UCSD-AML1 (cell line): ENCODE data around the gene SPAST.
"Not testable (repeated sequence)": the region's sequence is repeated elsewhere in the genome, so short reads cannot be mapped to it uniquely, and the experiment has no call there.

Experiments used
- DNase-seq: peaks from one replicate; lab custom pipeline; 2025; ENCODE audit not compliant: unreplicated experiment; lab: John Stamatoyannopoulos, UW

The SPAST gene

GRCh38 chr2:32063310-32064020 is at the start of gene SPAST:
Gene SPAST (plus strand): TSS chr2:32063556. CDS start chr2:32063832, 276 bp downstream.
- peak; percentile 99 for DNase-seq

GRCh38 chr2:32018789-32019482 is 44.4 kb upstream of the SPAST start:
- DNase-seq = not testable (repeated sequence)

- not testable (repeated sequence) for DNase-seq
Observed at GRCh38 chr2:32034198-32034887, 29.0 kb upstream of the SPAST start.

- peak; percentile 93 for DNase-seq
Observed at GRCh38 chr2:32039447-32040219, 23.7 kb upstream of the SPAST start, which contains the start of gene DPY30. Gene DPY30 (minus strand): TSS chr2:32039805. CDS start chr2:32039456, 349 bp downstream.

GRCh38 chr2:32043561-32043960 is 19.8 kb upstream of the SPAST start:
- no peak for DNase-seq

- no peak for DNase-seq
Observed at GRCh38 chr2:32051836-32052439, 11.4 kb upstream of the SPAST start.

- DNase-seq = not testable (repeated sequence)
Observed at GRCh38 chr2:32054583-32054982, 8.8 kb upstream of the SPAST start.

GRCh38 chr2:32058130-32058529 is 5.2 kb upstream of the SPAST start:
- no peak for DNase-seq

- no peak for DNase-seq
Observed at GRCh38 chr2:32060266-32060665, 3.1 kb upstream of the SPAST start.

- no peak for DNase-seq
Observed at GRCh38 chr2:32061430-32061829, 1.9 kb upstream of the SPAST start.

GRCh38 chr2:32061973-32062861 is 1.1 kb upstream of the SPAST start:
- peak; percentile 22 for DNase-seq

- DNase-seq = peak; percentile 31
Observed at GRCh38 chr2:32064021-32064601, 755 bp downstream of the SPAST start.

- DNase-seq = no peak
Observed at GRCh38 chr2:32064713-32065112, 1.4 kb downstream of the SPAST start.

- no peak for DNase-seq
Observed at GRCh38 chr2:32067549-32067948, 4.2 kb downstream of the SPAST start.

- DNase-seq = no peak
Observed at GRCh38 chr2:32074134-32074506, 10.8 kb downstream of the SPAST start.

- no peak for DNase-seq
Observed at GRCh38 chr2:32095671-32096070, 32.3 kb downstream of the SPAST start.

- no peak for DNase-seq
Observed at GRCh38 chr2:32108111-32108510, 44.8 kb downstream of the SPAST start.

GRCh38 chr2:32118055-32118454 is 54.7 kb downstream of the SPAST start:
- no peak for DNase-seq

GRCh38 chr2:32119161-32119560 is 55.8 kb downstream of the SPAST start:
- DNase-seq = no peak
